ENCODE results near the gene NCAM2. TPM values are rescaled to one million over a fixed set of nuclear protein-coding genes. Genes with fewer than 3 reads are reported as not detected.

NCAM2 gene
- total RNA-seq, 1 donor from 2014 or later = 3.6 TPM

DNA sequence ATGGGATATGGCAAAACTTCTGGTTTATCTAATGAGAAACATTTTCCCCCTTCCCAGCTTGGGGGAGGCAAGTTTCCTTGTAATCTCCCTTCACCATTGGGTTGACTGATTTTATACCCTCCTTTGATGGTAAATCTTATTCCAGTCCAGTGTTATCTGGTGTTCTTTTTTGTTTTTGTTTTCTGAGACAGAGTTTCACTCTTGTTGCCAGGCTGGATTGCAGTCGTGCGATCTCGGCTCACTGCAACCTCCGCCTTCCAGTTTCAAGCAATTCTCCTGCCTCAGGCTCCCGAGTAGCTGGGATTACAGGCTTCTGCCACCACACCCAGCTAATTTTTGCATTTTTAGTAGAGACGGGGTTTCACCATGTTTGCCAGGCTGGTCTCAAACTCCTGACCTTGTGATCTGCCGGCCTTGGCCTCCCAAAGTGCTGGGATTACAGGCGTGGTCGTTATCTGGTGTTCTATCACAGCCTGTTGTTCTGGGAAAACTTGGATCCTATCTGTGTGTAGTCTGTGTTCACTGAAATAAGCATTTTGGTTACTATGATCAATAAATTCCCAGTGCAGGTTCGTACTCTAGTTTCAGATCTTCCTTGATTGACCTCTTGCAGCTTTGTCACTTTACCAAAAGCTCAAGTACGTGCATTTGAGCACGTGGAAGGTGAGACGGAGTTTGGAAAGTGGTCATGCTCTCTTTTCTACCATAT, 281.1 kb downstream of the NCAM2 start:
- no peaks in the 10 kb centered on the region for H3K4me1 Mint-ChIP-seq
- no peak overlapping the region for H3K4me3 Mint-ChIP-seq
- no peaks in the 10 kb centered on the region for H3K36me3 Mint-ChIP-seq (ENCODE audit: low read depth)
- DNase-seq (ENCODE audit: low read depth, low spot score) = no peak
- no peak overlapping the region for H3K27ac Mint-ChIP-seq (ENCODE audit: unreplicated experiment)
- TF ChIP-seq, protein P1, sequence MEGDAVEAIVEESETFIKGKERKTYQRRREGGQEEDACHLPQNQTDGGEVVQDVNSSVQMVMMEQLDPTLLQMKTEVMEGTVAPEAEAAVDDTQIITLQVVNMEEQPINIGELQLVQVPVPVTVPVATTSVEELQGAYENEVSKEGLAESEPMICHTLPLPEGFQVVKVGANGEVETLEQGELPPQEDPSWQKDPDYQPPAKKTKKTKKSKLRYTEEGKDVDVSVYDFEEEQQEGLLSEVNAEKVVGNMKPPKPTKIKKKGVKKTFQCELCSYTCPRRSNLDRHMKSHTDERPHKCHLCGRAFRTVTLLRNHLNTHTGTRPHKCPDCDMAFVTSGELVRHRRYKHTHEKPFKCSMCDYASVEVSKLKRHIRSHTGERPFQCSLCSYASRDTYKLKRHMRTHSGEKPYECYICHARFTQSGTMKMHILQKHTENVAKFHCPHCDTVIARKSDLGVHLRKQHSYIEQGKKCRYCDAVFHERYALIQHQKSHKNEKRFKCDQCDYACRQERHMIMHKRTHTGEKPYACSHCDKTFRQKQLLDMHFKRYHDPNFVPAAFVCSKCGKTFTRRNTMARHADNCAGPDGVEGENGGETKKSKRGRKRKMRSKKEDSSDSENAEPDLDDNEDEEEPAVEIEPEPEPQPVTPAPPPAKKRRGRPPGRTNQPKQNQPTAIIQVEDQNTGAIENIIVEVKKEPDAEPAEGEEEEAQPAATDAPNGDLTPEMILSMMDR (conservative IDR thresholded peaks at IDR 0.05) = no peak
- H3K9me3 Mint-ChIP-seq = no peaks in the 10 kb centered on the region
- no peaks in the 10 kb centered on the region for H3K27me3 Mint-ChIP-seq (ENCODE audit: low read depth)

DNA sequence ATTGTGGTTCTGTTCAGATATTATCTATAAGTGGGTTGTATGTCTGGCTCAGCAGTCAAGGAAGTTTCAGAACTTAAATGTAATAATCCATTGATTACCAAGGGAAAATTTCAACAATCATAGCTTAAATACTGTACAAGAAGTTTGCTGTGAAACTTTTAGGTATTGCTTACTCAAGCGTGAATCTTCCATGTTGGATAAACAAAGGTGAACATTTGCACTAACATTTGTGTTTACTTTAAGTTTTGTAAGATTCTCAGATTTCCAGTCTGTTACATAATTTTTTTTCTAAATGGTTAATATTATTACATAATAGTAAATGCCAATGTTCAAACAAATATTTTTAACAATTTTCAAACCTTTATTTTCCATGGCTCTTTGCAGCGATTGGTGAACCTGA, 285.6 kb downstream of the NCAM2 start:
- no peak for DNase-seq (ENCODE audit: low read depth, low spot score)
- TF ChIP-seq, protein P1 (conservative IDR thresholded peaks at IDR 0.05) = no peak
- no peaks in the 10 kb centered on the region for H3K27me3 Mint-ChIP-seq (ENCODE audit: low read depth)
- no peaks in the 10 kb centered on the region for H3K36me3 Mint-ChIP-seq (ENCODE audit: low read depth)
- H3K27ac Mint-ChIP-seq (ENCODE audit: unreplicated experiment) = no peak overlapping the region
- no peaks in the 10 kb centered on the region for H3K9me3 Mint-ChIP-seq
- no peaks in the 10 kb centered on the region for H3K4me1 Mint-ChIP-seq
- H3K4me3 Mint-ChIP-seq = no peak overlapping the region

GRCh38 chr21:21286170-21286798, 288.1 kb downstream of the NCAM2 start:
- Mint-ChIP-seq H3K27ac (ENCODE audit: unreplicated experiment) (no peak overlapping the region), H3K4me1 (no peaks in the 10 kb centered on the region)
- TF ChIP-seq, protein P1 (conservative IDR thresholded peaks at IDR 0.05) = no peak

GRCh38 chr21:21290751-21291150, 292.5 kb downstream of the NCAM2 start:
- no peak overlapping the region for H3K27ac Mint-ChIP-seq (ENCODE audit: unreplicated experiment)
- H3K4me3 Mint-ChIP-seq = no peak overlapping the region
- no peaks in the 10 kb centered on the region for H3K27me3 Mint-ChIP-seq (ENCODE audit: low read depth)
- TF ChIP-seq, protein P1 (conservative IDR thresholded peaks at IDR 0.05) = no peak
- H3K36me3 Mint-ChIP-seq (ENCODE audit: low read depth) = no peaks in the 10 kb centered on the region
- no peaks in the 10 kb centered on the region for H3K4me1 Mint-ChIP-seq
- no peaks in the 10 kb centered on the region for H3K9me3 Mint-ChIP-seq
- DNase-seq (ENCODE audit: low read depth, low spot score) = no peak

More at GRCh38 chr21:21286170-21286798, 288.1 kb downstream of the NCAM2 start:
- H3K36me3 Mint-ChIP-seq (ENCODE audit: low read depth) = no peaks in the 10 kb centered on the region
- DNase-seq (ENCODE audit: low read depth, low spot score) = no peak
- H3K9me3 Mint-ChIP-seq = no peaks in the 10 kb centered on the region
- no peak overlapping the region for H3K4me3 Mint-ChIP-seq
- H3K27me3 Mint-ChIP-seq (ENCODE audit: low read depth) = no peaks in the 10 kb centered on the region

DNA sequence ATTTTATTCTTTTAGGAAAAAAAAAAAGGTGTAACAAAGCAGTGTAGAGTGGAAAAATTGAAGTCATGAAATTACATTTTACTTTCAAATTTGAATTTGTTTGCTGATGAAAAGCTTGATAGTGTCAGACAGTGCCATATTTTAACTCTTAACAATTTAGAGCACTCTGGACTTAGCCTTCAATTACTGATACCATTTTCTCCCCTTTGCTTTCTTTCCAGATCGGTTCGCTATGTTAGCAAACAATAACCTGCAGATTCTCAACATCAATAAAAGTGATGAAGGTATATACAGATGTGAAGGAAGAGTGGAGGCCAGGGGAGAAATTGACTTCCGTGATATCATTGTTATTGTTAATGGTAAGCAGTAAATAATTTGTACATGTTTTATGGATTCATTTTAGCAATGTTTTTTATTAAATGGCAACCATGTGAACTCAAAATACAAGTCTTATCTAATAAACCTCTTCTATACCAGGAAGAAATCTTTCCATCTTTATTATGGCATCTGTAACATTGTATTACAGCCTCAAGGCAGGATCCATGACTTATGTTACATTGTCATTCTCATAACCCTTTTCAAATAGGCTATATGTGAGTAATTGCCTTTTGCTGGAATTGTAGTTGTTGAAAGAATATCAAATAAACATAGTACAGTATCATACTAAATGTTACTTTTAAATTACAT, 293.8 kb downstream of the NCAM2 start:
- no peaks in the 10 kb centered on the region for H3K27me3 Mint-ChIP-seq (ENCODE audit: low read depth)
- TF ChIP-seq, protein P1 (conservative IDR thresholded peaks at IDR 0.05) = no peak
- no peak overlapping the region for H3K4me3 Mint-ChIP-seq
- no peak overlapping the region for H3K27ac Mint-ChIP-seq (ENCODE audit: unreplicated experiment)
- no peak for DNase-seq (ENCODE audit: low read depth, low spot score)
- no peaks in the 10 kb centered on the region for H3K9me3 Mint-ChIP-seq
- H3K4me1 Mint-ChIP-seq = no peaks in the 10 kb centered on the region
- H3K36me3 Mint-ChIP-seq (ENCODE audit: low read depth) = no peaks in the 10 kb centered on the region

Data from neural crest cell (in vitro differentiated cells).